GM12878 (cell line): ENCODE results near the gene SMU1. TPM values are rescaled to one million over a fixed set of nuclear protein-coding genes. Genes with fewer than 3 reads are reported as not detected.

Source experiments
- BHLHE40 ChIP-seq, 2 experiments: fragments of 450-650 bp in 1 of 2; IDR thresholded peaks; 2 replicates each; pipeline ENCODE4 v1.6.1; 2011 to 2017; ENCODE audit warnings: low read depth in 2 of 2, borderline replicate concordance in 1 of 2, improper control_type of control experiment in 1 of 2, low read length in 1 of 2, mild to moderate bottlenecking in 1 of 2
- CHD2 ChIP-seq: IDR thresholded peaks from 2 replicates; pipeline ENCODE4 v1.6.1; 2011; ENCODE audit warnings: low read depth, low read length, improper control_type of control experiment, borderline replicate concordance
- GABPA ChIP-seq: IDR thresholded peaks from 2 replicates; pipeline ENCODE4 v1.6.1; 2014; ENCODE audit warnings: antibody characterized with exemption, low read depth, mild to moderate bottlenecking, inconsistent platforms
- IKZF1 ChIP-seq: fragments of 450-650 bp; conservative IDR thresholded peaks from 2 replicates; pipeline ENCODE4 v1.6.1; 2017; ENCODE audit warnings: antibody characterized with exemption, mild to moderate bottlenecking
- KLF5 ChIP-seq: fragments of 450-650 bp; IDR thresholded peaks from 2 replicates; pipeline ENCODE4 v1.6.1; 2014; ENCODE audit warnings: mild to moderate bottlenecking; ENCODE audit not compliant: partially characterized antibody
- MXI1 ChIP-seq: fragments of 150-350 bp; IDR thresholded peaks from 2 replicates; pipeline ENCODE4 v1.6.1; 2011; ENCODE audit warnings: low read depth, mild to moderate bottlenecking, inconsistent platforms, low read length, improper control_type of control experiment
- MYC ChIP-seq: IDR thresholded peaks from 2 replicates; pipeline ENCODE4 v1.6.1; 2011; ENCODE audit warnings: mild to moderate bottlenecking, low read length, moderate library complexity, inconsistent platforms; ENCODE audit not compliant: insufficient read depth, insufficient replicate concordance, insufficient read length, severe bottlenecking
- PAX5 ChIP-seq: IDR thresholded peaks from 2 replicates; pipeline ENCODE4 v1.6.1; 2011; ENCODE audit warnings: low read depth, low read length, borderline replicate concordance
- POLR2A ChIP-seq: IDR thresholded peaks from 2 replicates; pipeline ENCODE4 v1.6.1; 2011; ENCODE audit warnings: low read depth, mild to moderate bottlenecking, low read length
- POLR2AphosphoS5 ChIP-seq: IDR thresholded peaks from 2 replicates; pipeline ENCODE4 v1.6.1; 2011; ENCODE audit warnings: mild to moderate bottlenecking, low read length, inconsistent platforms
- RUNX3 ChIP-seq: IDR thresholded peaks from 2 replicates; pipeline ENCODE4 v1.6.1; 2012; ENCODE audit warnings: low read length, inconsistent platforms
- SMARCA5 ChIP-seq: fragments of 450-650 bp; IDR thresholded peaks from 2 replicates; pipeline ENCODE4 v1.6.1; 2017; ENCODE audit warnings: mild to moderate bottlenecking
- SRF ChIP-seq, 2 experiments: IDR thresholded peaks; 2 replicates each; pipeline ENCODE4 v1.6.1; 2011; ENCODE audit warnings: low read depth in 2 of 2, low read length in 2 of 2, mild to moderate bottlenecking in 1 of 2, moderate library complexity in 1 of 2
- STAT3 ChIP-seq: IDR thresholded peaks from 2 replicates; pipeline ENCODE4 v1.6.1; 2011; ENCODE audit warnings: low read depth, low read length, improper control_type of control experiment
- TAF1 ChIP-seq: IDR thresholded peaks from 2 replicates; pipeline ENCODE4 v1.6.1; 2011; ENCODE audit warnings: mild to moderate bottlenecking, low read depth, low read length, borderline replicate concordance
- TBL1XR1 ChIP-seq: IDR thresholded peaks from 2 replicates; pipeline ENCODE4 v1.6.1; 2012; ENCODE audit warnings: low read depth, low read length, improper control_type of control experiment
- TCF12 ChIP-seq: IDR thresholded peaks from 2 replicates; pipeline ENCODE4 v1.6.1; 2011; ENCODE audit warnings: low read depth, mild to moderate bottlenecking, low read length
- TCF3 ChIP-seq: IDR thresholded peaks from 2 replicates; pipeline ENCODE4 v1.6.1; 2012; ENCODE audit warnings: low read depth, mild to moderate bottlenecking, low read length, borderline replicate concordance; ENCODE audit not compliant: insufficient read depth
- ZBED1 ChIP-seq: IDR thresholded peaks from 2 replicates; pipeline ENCODE4 v1.6.1; 2016; ENCODE audit warnings: borderline replicate concordance
- polyA plus RNA-seq, 11 experiments: library from polyadenylated mRNA; depleted of rRNA in 4 of 11; unstranded in 6 of 11; stranded (reverse) in 5 of 11; fragments of >200 nt; fragmentation: Nextera tagmentation in 4 of 11; fragmentation: Illumina TruSeq in 1 of 11; extraction: Ambion mirVana in 4 of 11; extraction: Trizol in 1 of 11; gene quantifications; 1 replicate in 1 of 11; 2 replicates in 10 of 11; pipeline versions ENCODE4 v1.2.1 to v1.2.3, GENCODE V29; 2011 to 2016; ENCODE audit warnings: inconsistent platforms in 2 of 11, missing spikeins in 2 of 11, low read depth in 1 of 11
- total RNA-seq, 4 experiments: library from RNA; depleted of rRNA in 3 of 4; stranded (reverse); fragments of >200 nt in 3 of 4; fragmentation: Illumina TruSeq in 1 of 4; extraction: Trizol in 1 of 4; gene quantifications; 2 replicates each; pipeline versions ENCODE4 v1.2.1 to v1.2.3, GENCODE V29; 2013 to 2021
- TF ChIP-seq, protein P1 (sequence below): IDR thresholded peaks from 2 replicates; pipeline ENCODE4 v1.6.1; 2011; ENCODE audit warnings: borderline replicate concordance, low read depth, mild to moderate bottlenecking, moderate library complexity, low read length; ENCODE audit not compliant: insufficient read depth, poor library complexity, severe bottlenecking
- TF ChIP-seq, protein P2 (sequence below): IDR thresholded peaks from 2 replicates; pipeline ENCODE4 v1.6.1; 2012; ENCODE audit warnings: low read depth, low read length, improper control_type of control experiment
- TF ChIP-seq, protein P3 (sequence below): fragments of 450-650 bp; IDR thresholded peaks from 2 replicates; pipeline ENCODE4 v1.6.1; 2016; ENCODE audit warnings: mild to moderate bottlenecking
- TF ChIP-seq, protein P4 (sequence below): fragments of 450-650 bp; IDR thresholded peaks from 2 replicates; pipeline ENCODE4 v1.6.1; 2016; ENCODE audit warnings: mild to moderate bottlenecking, moderate library complexity, borderline replicate concordance

Gene SMU1
- total and polyA plus RNA-seq, 10 of the 15 experiments (the other 5 are each of a cell fraction or from before 2014, with no cell fraction given) = 18.5 to 34.6 (median 20.9) TPM

DNA sequence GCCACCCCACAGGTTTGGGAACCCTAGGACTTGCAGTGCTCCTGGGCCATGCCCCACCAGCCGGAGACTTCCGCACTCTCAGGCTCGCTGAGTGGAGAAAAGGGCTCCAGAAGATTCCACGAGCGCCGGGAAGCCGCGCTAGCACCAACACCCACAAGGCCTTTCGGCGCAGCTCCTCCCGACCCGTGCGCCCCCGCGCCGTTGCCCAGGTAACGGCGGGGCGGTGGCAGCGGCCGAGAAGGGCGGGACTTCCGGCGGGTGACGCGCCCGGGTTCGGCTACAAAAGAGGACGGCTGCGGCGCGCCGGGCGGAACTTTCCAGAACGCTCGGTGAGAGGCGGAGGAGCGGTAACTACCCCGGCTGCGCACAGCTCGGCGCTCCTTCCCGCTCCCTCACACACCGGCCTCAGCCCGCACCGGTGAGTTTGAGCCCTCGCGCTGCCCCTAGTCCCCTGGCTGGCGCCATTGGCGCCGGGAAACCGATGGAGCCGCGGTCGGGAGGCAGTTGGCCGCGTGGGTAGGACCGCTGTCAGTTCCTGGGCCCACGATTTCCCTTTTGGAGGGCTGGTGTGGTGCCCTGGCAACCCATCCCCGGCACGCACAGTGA, 51.4 kb downstream of the SMU1 start, which contains the start of gene DNAJA1 (continued):
- TF ChIP-seq ZBED1 = peak; percentile 76; the same call in 1 of the 2 replicates
- no peak for TF ChIP-seq STAT3
- TF ChIP-seq, protein P1, sequence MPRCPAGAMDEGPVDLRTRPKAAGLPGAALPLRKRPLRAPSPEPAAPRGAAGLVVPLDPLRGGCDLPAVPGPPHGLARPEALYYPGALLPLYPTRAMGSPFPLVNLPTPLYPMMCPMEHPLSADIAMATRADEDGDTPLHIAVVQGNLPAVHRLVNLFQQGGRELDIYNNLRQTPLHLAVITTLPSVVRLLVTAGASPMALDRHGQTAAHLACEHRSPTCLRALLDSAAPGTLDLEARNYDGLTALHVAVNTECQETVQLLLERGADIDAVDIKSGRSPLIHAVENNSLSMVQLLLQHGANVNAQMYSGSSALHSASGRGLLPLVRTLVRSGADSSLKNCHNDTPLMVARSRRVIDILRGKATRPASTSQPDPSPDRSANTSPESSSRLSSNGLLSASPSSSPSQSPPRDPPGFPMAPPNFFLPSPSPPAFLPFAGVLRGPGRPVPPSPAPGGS = peak; percentile 28
- peak; percentile 43 for TF ChIP-seq RUNX3
- TF ChIP-seq POLR2AphosphoS5 = peak; percentile 100
- TF ChIP-seq, protein P2, sequence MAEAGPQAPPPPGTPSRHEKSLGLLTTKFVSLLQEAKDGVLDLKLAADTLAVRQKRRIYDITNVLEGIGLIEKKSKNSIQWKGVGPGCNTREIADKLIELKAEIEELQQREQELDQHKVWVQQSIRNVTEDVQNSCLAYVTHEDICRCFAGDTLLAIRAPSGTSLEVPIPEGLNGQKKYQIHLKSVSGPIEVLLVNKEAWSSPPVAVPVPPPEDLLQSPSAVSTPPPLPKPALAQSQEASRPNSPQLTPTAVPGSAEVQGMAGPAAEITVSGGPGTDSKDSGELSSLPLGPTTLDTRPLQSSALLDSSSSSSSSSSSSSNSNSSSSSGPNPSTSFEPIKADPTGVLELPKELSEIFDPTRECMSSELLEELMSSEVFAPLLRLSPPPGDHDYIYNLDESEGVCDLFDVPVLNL = peak; percentile 59; the same call in 1 of the 2 replicates
- TF ChIP-seq, protein P3, sequence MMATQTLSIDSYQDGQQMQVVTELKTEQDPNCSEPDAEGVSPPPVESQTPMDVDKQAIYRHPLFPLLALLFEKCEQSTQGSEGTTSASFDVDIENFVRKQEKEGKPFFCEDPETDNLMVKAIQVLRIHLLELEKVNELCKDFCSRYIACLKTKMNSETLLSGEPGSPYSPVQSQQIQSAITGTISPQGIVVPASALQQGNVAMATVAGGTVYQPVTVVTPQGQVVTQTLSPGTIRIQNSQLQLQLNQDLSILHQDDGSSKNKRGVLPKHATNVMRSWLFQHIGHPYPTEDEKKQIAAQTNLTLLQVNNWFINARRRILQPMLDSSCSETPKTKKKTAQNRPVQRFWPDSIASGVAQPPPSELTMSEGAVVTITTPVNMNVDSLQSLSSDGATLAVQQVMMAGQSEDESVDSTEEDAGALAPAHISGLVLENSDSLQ = peak; percentile 78
- TF ChIP-seq CHD2 = peak; percentile 69; the same call in 1 of the 2 replicates
- TF ChIP-seq, protein P4, sequence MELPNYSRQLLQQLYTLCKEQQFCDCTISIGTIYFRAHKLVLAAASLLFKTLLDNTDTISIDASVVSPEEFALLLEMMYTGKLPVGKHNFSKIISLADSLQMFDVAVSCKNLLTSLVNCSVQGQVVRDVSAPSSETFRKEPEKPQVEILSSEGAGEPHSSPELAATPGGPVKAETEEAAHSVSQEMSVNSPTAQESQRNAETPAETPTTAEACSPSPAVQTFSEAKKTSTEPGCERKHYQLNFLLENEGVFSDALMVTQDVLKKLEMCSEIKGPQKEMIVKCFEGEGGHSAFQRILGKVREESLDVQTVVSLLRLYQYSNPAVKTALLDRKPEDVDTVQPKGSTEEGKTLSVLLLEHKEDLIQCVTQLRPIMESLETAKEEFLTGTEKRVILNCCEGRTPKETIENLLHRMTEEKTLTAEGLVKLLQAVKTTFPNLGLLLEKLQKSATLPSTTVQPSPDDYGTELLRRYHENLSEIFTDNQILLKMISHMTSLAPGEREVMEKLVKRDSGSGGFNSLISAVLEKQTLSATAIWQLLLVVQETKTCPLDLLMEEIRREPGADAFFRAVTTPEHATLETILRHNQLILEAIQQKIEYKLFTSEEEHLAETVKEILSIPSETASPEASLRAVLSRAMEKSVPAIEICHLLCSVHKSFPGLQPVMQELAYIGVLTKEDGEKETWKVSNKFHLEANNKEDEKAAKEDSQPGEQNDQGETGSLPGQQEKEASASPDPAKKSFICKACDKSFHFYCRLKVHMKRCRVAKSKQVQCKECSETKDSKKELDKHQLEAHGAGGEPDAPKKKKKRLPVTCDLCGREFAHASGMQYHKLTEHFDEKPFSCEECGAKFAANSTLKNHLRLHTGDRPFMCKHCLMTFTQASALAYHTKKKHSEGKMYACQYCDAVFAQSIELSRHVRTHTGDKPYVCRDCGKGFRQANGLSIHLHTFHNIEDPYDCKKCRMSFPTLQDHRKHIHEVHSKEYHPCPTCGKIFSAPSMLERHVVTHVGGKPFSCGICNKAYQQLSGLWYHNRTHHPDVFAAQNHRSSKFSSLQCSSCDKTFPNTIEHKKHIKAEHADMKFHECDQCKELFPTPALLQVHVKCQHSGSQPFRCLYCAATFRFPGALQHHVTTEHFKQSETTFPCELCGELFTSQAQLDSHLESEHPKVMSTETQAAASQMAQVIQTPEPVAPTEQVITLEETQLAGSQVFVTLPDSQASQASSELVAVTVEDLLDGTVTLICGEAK = peak; percentile 73
- TF ChIP-seq KLF5 = peak; percentile 80
- no peak for TF ChIP-seq MYC
- TF ChIP-seq TCF12 = peak; percentile 82
- peak; percentile 95 for TF ChIP-seq TAF1
- TF ChIP-seq GABPA = peak; percentile 87
- peak; percentile 89 for TF ChIP-seq IKZF1
- peak; percentile 66 to 93; a peak in 3 of 4 replicates for TF ChIP-seq BHLHE40 (IDR thresholded peaks at IDR 0.05; ENCODE audit: borderline replicate concordance in 1 of 2, low read depth in 2 of 2, low read length in 1 of 2)
- peak; percentile 53; the same call in 1 of the 2 replicates for TF ChIP-seq PAX5
- peak; percentile 93 for TF ChIP-seq MXI1
- TF ChIP-seq SRF (IDR thresholded peaks at IDR 0.05; ENCODE audit: low read depth in 2 of 2, low read length in 2 of 2) = peak; percentile 39 to 61; a peak in 2 of 4 replicates
- peak; percentile 99 for TF ChIP-seq POLR2A
- peak; percentile 55 for TF ChIP-seq TBL1XR1
- TF ChIP-seq TCF3 = peak; percentile 86
- TF ChIP-seq SMARCA5 = peak; percentile 74
